Right hindlimb (tissue), 1 donor: ENCODE data around the gene ERICH6B.
"Not testable (repeated sequence)": the region's sequence is repeated elsewhere in the genome, so short reads cannot be mapped to it uniquely, and the experiment has no call there.

ENCODE experiments used
- DNase-seq: peaks from one replicate; pipeline ENCODE4 v3.0.0-alpha.2; 2018

Gene ERICH6B

GRCh38 chr13:45615501-45616101 lies at the start of gene ERICH6B:
TSS of gene ERICH6B (minus strand) at chr13:45615739. CDS start at chr13:45597005, 18,734 bp downstream.
- DNase-seq, result peak; percentile 70

GRCh38 chr13:45662903-45663302 lies 47.4 kb upstream of the ERICH6B start:
- DNase-seq, result not testable (repeated sequence)

- DNase-seq, result no peak
Observed at GRCh38 chr13:45662162-45662561, 46.6 kb upstream of the ERICH6B start.

- not testable (repeated sequence) for DNase-seq
Observed at GRCh38 chr13:45660458-45660857, 44.9 kb upstream of the ERICH6B start.

GRCh38 chr13:45659536-45659935 lies 44.0 kb upstream of the ERICH6B start:
- no peak for DNase-seq

- no peak for DNase-seq
Observed at GRCh38 chr13:45658586-45659235, 43.2 kb upstream of the ERICH6B start.

GRCh38 chr13:45654633-45655349 lies 39.3 kb upstream of the ERICH6B start:
- no peak for DNase-seq

- DNase-seq, result not testable (repeated sequence)
Observed at GRCh38 chr13:45645263-45645662, 29.7 kb upstream of the ERICH6B start.

- not testable (repeated sequence) for DNase-seq
Observed at GRCh38 chr13:45642159-45642558, 26.6 kb upstream of the ERICH6B start.

GRCh38 chr13:45635291-45635690 lies 19.8 kb upstream of the ERICH6B start:
- DNase-seq, result not testable (repeated sequence)

GRCh38 chr13:45630791-45631190 lies 15.3 kb upstream of the ERICH6B start:
- DNase-seq, result no peak

GRCh38 chr13:45629940-45630339 lies 14.4 kb upstream of the ERICH6B start:
- no peak for DNase-seq

- no peak for DNase-seq
Observed at GRCh38 chr13:45628094-45628493, 12.6 kb upstream of the ERICH6B start.

GRCh38 chr13:45627656-45628055 lies 12.1 kb upstream of the ERICH6B start:
- no peak for DNase-seq

GRCh38 chr13:45626731-45627374 lies 11.3 kb upstream of the ERICH6B start:
- DNase-seq, result no peak

GRCh38 chr13:45623516-45624090 lies 8.1 kb upstream of the ERICH6B start:
- DNase-seq, result no peak

- DNase-seq, result no peak
Observed at GRCh38 chr13:45621950-45622349, 6.4 kb upstream of the ERICH6B start.

GRCh38 chr13:45607931-45608330 lies 7.6 kb downstream of the ERICH6B start:
- DNase-seq, result no peak

GRCh38 chr13:45604892-45605291 lies 10.6 kb downstream of the ERICH6B start:
- DNase-seq, result no peak

- no peak for DNase-seq
Observed at GRCh38 chr13:45603338-45603737, 12.2 kb downstream of the ERICH6B start.

- no peak for DNase-seq
Observed at GRCh38 chr13:45602183-45603170, 13.1 kb downstream of the ERICH6B start.

- no peak for DNase-seq
Observed at GRCh38 chr13:45601680-45602079, 13.9 kb downstream of the ERICH6B start.
